ENCODE results near the gene ARMH4.

GRCh38 chr14:58200846-58201245 lies 48.8 kb upstream of the ARMH4 start:
- TF ChIP-seq CTCF (optimal IDR thresholded peaks at IDR 0.05 in 1 of 3, IDR thresholded peaks at IDR 0.05 in 1 of 3, conservative IDR thresholded peaks at IDR 0.05 in 1 of 3; ENCODE audit: extremely low read depth in 1 of 3, insufficient read depth in 2 of 3, low read length in 3 of 3) (no peak), EZH2 (IDR thresholded peaks at IDR 0.05; ENCODE audit: low read length) (no peak)

Data from keratinocyte (primary cell).